Mononuclear cell (primary cell): ENCODE data around the gene VSIR. TPM values are rescaled to one million over a fixed set of nuclear protein-coding genes. Genes with fewer than 3 reads are reported as not detected.

Source experiments
- H3K27me3 ChIP-seq: 2 replicates; pipeline ENCODE4 v1.6.0; 2011; ENCODE audit warnings: low read length, control low read depth; ENCODE audit not compliant: insufficient read depth
- H3K4me1 ChIP-seq: 2 replicates; pipeline ENCODE4 v1.5.1; 2011; ENCODE audit warnings: mild to moderate bottlenecking, low read length, control low read depth; ENCODE audit not compliant: insufficient read depth
- H3K4me3 ChIP-seq: 2 replicates; pipeline ENCODE4 v1.5.1; 2011; ENCODE audit warnings: mild to moderate bottlenecking, low read length, moderate library complexity
- H3K9me3 ChIP-seq: 2 replicates; pipeline ENCODE4 v1.5.1; 2011; ENCODE audit warnings: low read depth, mild to moderate bottlenecking, control low read depth, low read length
- total RNA-seq: library from RNA; depleted of rRNA; stranded (reverse); fragments of >200 nt; gene quantifications from one replicate; pipeline ENCODE4 v1.2.3, GENCODE V29; 2012

VSIR gene
- total RNA-seq, 1 donor: 240 TPM

- Histone ChIP-seq H3K4me3 (no peak overlapping the region), H3K9me3 (no peaks in the 10 kb centered on the region), H3K27me3 (no peaks in the 10 kb centered on the region), H3K4me1 (peaks cover 98% of the 10 kb centered on the region)
Observed at GRCh38 chr10:71727738-71728737, 45.3 kb downstream of the VSIR start.

- no peaks in the 10 kb centered on the region for H3K9me3 ChIP-seq
- peaks cover 91% of the 10 kb centered on the region for H3K4me1 ChIP-seq
- no peak overlapping the region for H3K4me3 ChIP-seq
- no peaks in the 10 kb centered on the region for H3K27me3 ChIP-seq
Observed at GRCh38 chr10:71727105-71727737, 46.1 kb downstream of the VSIR start.

- Histone ChIP-seq H3K4me1 (peaks cover 85% of the 10 kb centered on the region), H3K4me3 (no peak overlapping the region), H3K27me3 (no peaks in the 10 kb centered on the region), H3K9me3 (no peaks in the 10 kb centered on the region)
Observed at GRCh38 chr10:71726580-71727104, 46.7 kb downstream of the VSIR start.

- Histone ChIP-seq H3K9me3 (no peaks in the 10 kb centered on the region), H3K4me1 (peaks cover 80% of the 10 kb centered on the region), H3K27me3 (no peaks in the 10 kb centered on the region), H3K4me3 (no peak overlapping the region)
Observed at GRCh38 chr10:71725998-71726579, 47.2 kb downstream of the VSIR start.

GRCh38 chr10:71725249-71725648, 48.1 kb downstream of the VSIR start:
- Histone ChIP-seq H3K9me3 (no peaks in the 10 kb centered on the region), H3K4me1 (peaks cover 71% of the 10 kb centered on the region), H3K4me3 (no peak overlapping the region), H3K27me3 (no peaks in the 10 kb centered on the region)

GRCh38 chr10:71724539-71724938, 48.8 kb downstream of the VSIR start:
- Histone ChIP-seq H3K4me1 (peaks cover 64% of the 10 kb centered on the region), H3K9me3 (no peaks in the 10 kb centered on the region), H3K27me3 (no peaks in the 10 kb centered on the region), H3K4me3 (no peak overlapping the region)

GRCh38 chr10:71723311-71723710, 50.0 kb downstream of the VSIR start:
- Histone ChIP-seq H3K4me1 (peaks cover 56% of the 10 kb centered on the region), H3K27me3 (no peaks in the 10 kb centered on the region), H3K4me3 (no peak overlapping the region), H3K9me3 (no peaks in the 10 kb centered on the region)

- Histone ChIP-seq H3K4me1 (peaks cover 54% of the 10 kb centered on the region), H3K4me3 (no peak overlapping the region), H3K27me3 (no peaks in the 10 kb centered on the region), H3K9me3 (no peaks in the 10 kb centered on the region)
Observed at GRCh38 chr10:71722849-71723248, 50.5 kb downstream of the VSIR start.

GRCh38 chr10:71721313-71721712, 52.0 kb downstream of the VSIR start:
- no peak overlapping the region for H3K4me3 ChIP-seq
- H3K4me1 ChIP-seq: peaks cover 54% of the 10 kb centered on the region
- no peaks in the 10 kb centered on the region for H3K27me3 ChIP-seq
- H3K9me3 ChIP-seq: no peaks in the 10 kb centered on the region

- Histone ChIP-seq H3K9me3 (no peaks in the 10 kb centered on the region), H3K4me3 (no peak overlapping the region), H3K27me3 (no peaks in the 10 kb centered on the region), H3K4me1 (peaks cover 54% of the 10 kb centered on the region)
Observed at GRCh38 chr10:71720288-71720687, 53.0 kb downstream of the VSIR start.

GRCh38 chr10:71719464-71720201, 53.7 kb downstream of the VSIR start, which contains the start of gene C10orf105:
C10orf105 (minus strand) TSS chr10:71719778; CDS start chr10:71716337, 3,441 bp downstream.
- peaks cover 54% of the 10 kb centered on the region for H3K4me1 ChIP-seq

GRCh38 chr10:71719042-71719441, 54.3 kb downstream of the VSIR start:
- Histone ChIP-seq H3K4me1 (peaks cover 54% of the 10 kb centered on the region), H3K27me3 (no peaks in the 10 kb centered on the region), H3K9me3 (no peaks in the 10 kb centered on the region), H3K4me3 (no peak overlapping the region)

More at GRCh38 chr10:71719464-71720201, 53.7 kb downstream of the VSIR start, which contains the start of gene C10orf105:
- Histone ChIP-seq H3K27me3 (no peaks in the 10 kb centered on the region), H3K9me3 (no peaks in the 10 kb centered on the region), H3K4me3 (no peak within 1 kb of the TSS)

- H3K9me3 ChIP-seq: no peaks in the 10 kb centered on the region
- H3K27me3 ChIP-seq: no peaks in the 10 kb centered on the region
- H3K4me3 ChIP-seq: no peak overlapping the region
- H3K4me1 ChIP-seq: peaks cover 54% of the 10 kb centered on the region
Observed at GRCh38 chr10:71718165-71718698, 55.1 kb downstream of the VSIR start.

GRCh38 chr10:71717551-71717951, 55.8 kb downstream of the VSIR start:
- Histone ChIP-seq H3K4me1 (peaks cover 60% of the 10 kb centered on the region), H3K27me3 (no peaks in the 10 kb centered on the region), H3K9me3 (no peaks in the 10 kb centered on the region), H3K4me3 (no peak overlapping the region)
